ENCODE data around the gene DAB2. TPM values are rescaled to one million over a fixed set of nuclear protein-coding genes. Genes with fewer than 3 reads are reported as not detected.

Gene DAB2
- total RNA-seq, 2 donors from 2014 or later = 15.6 to 38.1 TPM

- intact Hi-C loops (cut with DNase I) = no loop called here
- WGBS = 63% methylated on average over 7 of the region's 7 CpGs
These were observed 30.9 kb upstream of the DAB2 start for GRCh38 chr5:39455645-39456044.

GRCh38 chr5:39453606-39454005 lies 28.8 kb upstream of the DAB2 start:
- Histone ChIP-seq H3K27ac (no peak overlapping the region), H3K4me3 (no peak overlapping the region), H3K9me3 (no peaks in the 10 kb centered on the region), H3K4me1 (replicated peaks) (no peaks in the 10 kb centered on the region), H3K27me3 (replicated peaks; ENCODE audit: insufficient read depth) (no peaks in the 10 kb centered on the region), H3K36me3 (no peaks in the 10 kb centered on the region)
- TF ChIP-seq POLR2AphosphoS5 (IDR thresholded peaks at IDR 0.05) (no peak), CTCF (IDR thresholded peaks at IDR 0.05) (no peak), POLR2A (IDR thresholded peaks at IDR 0.05) (no peak)
- no peak for DNase-seq (ENCODE audit: low spot score)
- intact Hi-C loops (cut with DNase I) = no loop called here

More at GRCh38 chr5:39455645-39456044, 30.9 kb upstream of the DAB2 start:
- TF ChIP-seq POLR2AphosphoS5 (IDR thresholded peaks at IDR 0.05) (no peak), CTCF (IDR thresholded peaks at IDR 0.05) (no peak), POLR2A (IDR thresholded peaks at IDR 0.05) (no peak)
- no peaks in the 10 kb centered on the region for H3K9me3 ChIP-seq
- no peak overlapping the region for H3K27ac ChIP-seq
- H3K4me3 ChIP-seq = no peak overlapping the region
- H3K27me3 ChIP-seq (replicated peaks; ENCODE audit: insufficient read depth) = no peaks in the 10 kb centered on the region
- no peaks in the 10 kb centered on the region for H3K36me3 ChIP-seq
- no peak for DNase-seq (ENCODE audit: low spot score)
- H3K4me1 ChIP-seq (replicated peaks) = no peaks in the 10 kb centered on the region

- 72% methylated on average over 2 of the region's 2 CpGs for WGBS
- Histone ChIP-seq H3K4me3 (no peak overlapping the region), H3K27me3 (replicated peaks; ENCODE audit: insufficient read depth) (no peaks in the 10 kb centered on the region), H3K36me3 (no peaks in the 10 kb centered on the region), H3K9me3 (no peaks in the 10 kb centered on the region), H3K27ac (no peak overlapping the region), H3K4me1 (replicated peaks) (no peaks in the 10 kb centered on the region)
- intact Hi-C loops (cut with DNase I) = no loop called here
- DNase-seq (ENCODE audit: low spot score) = no peak
- TF ChIP-seq POLR2AphosphoS5 (IDR thresholded peaks at IDR 0.05) = no peak
- no peak for TF ChIP-seq POLR2A (IDR thresholded peaks at IDR 0.05)
- no peak for TF ChIP-seq CTCF (IDR thresholded peaks at IDR 0.05)
These were observed 28.1 kb upstream of the DAB2 start for GRCh38 chr5:39452846-39453245.

GRCh38 chr5:39451276-39451941 lies 26.6 kb upstream of the DAB2 start:
- no peaks in the 10 kb centered on the region for H3K4me1 ChIP-seq (replicated peaks)
- H3K9me3 ChIP-seq = no peaks in the 10 kb centered on the region
- no peak for DNase-seq (ENCODE audit: low spot score)
- no peak overlapping the region for H3K4me3 ChIP-seq
- TF ChIP-seq POLR2AphosphoS5 (IDR thresholded peaks at IDR 0.05) (no peak), POLR2A (IDR thresholded peaks at IDR 0.05) (no peak)
- H3K27ac ChIP-seq = no peak overlapping the region
- WGBS = 38% methylated on average over 2 of the region's 2 CpGs
- intact Hi-C loops (cut with DNase I) = no loop called here
- H3K27me3 ChIP-seq (replicated peaks; ENCODE audit: insufficient read depth) = no peaks in the 10 kb centered on the region
- no peaks in the 10 kb centered on the region for H3K36me3 ChIP-seq

GRCh38 chr5:39450487-39450886 lies 25.7 kb upstream of the DAB2 start:
- DNase-seq (ENCODE audit: low spot score) = no peak
- intact Hi-C loops (cut with DNase I) = no loop called here
- H3K27me3 ChIP-seq (replicated peaks; ENCODE audit: insufficient read depth) = no peaks in the 10 kb centered on the region
- WGBS = 71% methylated on average over 3 of the region's 3 CpGs
- H3K4me1 ChIP-seq (replicated peaks) = no peaks in the 10 kb centered on the region
- no peak for TF ChIP-seq POLR2A (IDR thresholded peaks at IDR 0.05)
- no peak overlapping the region for H3K27ac ChIP-seq
- no peaks in the 10 kb centered on the region for H3K9me3 ChIP-seq
- no peaks in the 10 kb centered on the region for H3K36me3 ChIP-seq
- H3K4me3 ChIP-seq = no peak overlapping the region

- Histone ChIP-seq H3K27me3 (replicated peaks; ENCODE audit: insufficient read depth) (no peaks in the 10 kb centered on the region), H3K4me3 (no peak overlapping the region), H3K36me3 (no peaks in the 10 kb centered on the region), H3K27ac (no peak overlapping the region), H3K4me1 (replicated peaks) (no peaks in the 10 kb centered on the region), H3K9me3 (no peaks in the 10 kb centered on the region)
- 29% methylated on average over 3 of the region's 3 CpGs for WGBS
- no peak for TF ChIP-seq POLR2AphosphoS5 (IDR thresholded peaks at IDR 0.05)
- DNase-seq (ENCODE audit: low spot score) = no peak
- intact Hi-C loops (cut with DNase I) = no loop called here
These were observed 24.8 kb upstream of the DAB2 start for GRCh38 chr5:39449591-39449990.
